Gastrocnemius medialis (tissue), 4 donors: ENCODE results near the gene PRCD.

ENCODE experiments used
- CTCF ChIP-seq, 5 experiments: fragments of 450-650 bp in 3 of 5; fragments of 200-600 bp in 2 of 5; sonication (generic) in 2 of 5; IDR thresholded peaks in 4 of 5; conservative IDR thresholded peaks in 1 of 5; 1 replicate in 4 of 5; 2 replicates in 1 of 5; pipeline ENCODE4 v1.5.1; 2016 to 2019; ENCODE audit warnings: antibody characterized with exemption in 5 of 5, mild to moderate bottlenecking in 3 of 5, moderate library complexity in 3 of 5
- POLR2A ChIP-seq, 2 donors: fragments of 450-650 bp; IDR thresholded peaks; one replicate each; pipeline ENCODE4 v1.6.1; 2017; ENCODE audit warnings: antibody characterized with exemption in 2 of 2, mild to moderate bottlenecking in 2 of 2, moderate library complexity in 2 of 2

GRCh38 chr17:76493505-76494167 is 46.2 kb upstream of the PRCD start:
- TF ChIP-seq POLR2A (IDR thresholded peaks at IDR 0.05), result no peak
- no peak for TF ChIP-seq CTCF (IDR thresholded peaks at IDR 0.05 in 4 of 5, conservative IDR thresholded peaks at IDR 0.05 in 1 of 5)
